Neural cell (in vitro differentiated cells): Measurements from ENCODE around the gene AFAP1. TPM values are rescaled to one million over a fixed set of nuclear protein-coding genes. Genes with fewer than 3 reads are reported as not detected.

Source experiments
- H2AFZ ChIP-seq: fragments of 200-600, 300-800 bp; sonication (generic), shearing (Covaris generic); 2 replicates; pipeline ENCODE4 v1.6.0; 2014; ENCODE audit warnings: low read depth, mild to moderate bottlenecking, antibody characterized with exemption, low read length, moderate library complexity
- H3F3A ChIP-seq: fragments of 200-600 bp; shearing (Covaris generic); 2 replicates; pipeline ENCODE4 v1.6.1; 2016; ENCODE audit warnings: mild to moderate bottlenecking, moderate library complexity, mixed read lengths, antibody characterized with exemption, low read length; ENCODE audit not compliant: insufficient read depth, poor library complexity, severe bottlenecking
- H3K27ac ChIP-seq: fragments of 200-600, 300-800 bp; sonication (generic), shearing (Covaris generic); 2 replicates; pipeline ENCODE4 v1.5.1; 2014; ENCODE audit warnings: mild to moderate bottlenecking, low read length, moderate library complexity
- H3K27me3 ChIP-seq: fragments of 300-800, 200-600 bp; sonication (generic), shearing (Covaris generic); 2 replicates; pipeline ENCODE4 v1.6.0; 2014; ENCODE audit warnings: mild to moderate bottlenecking, low read depth, low read length, moderate library complexity; ENCODE audit not compliant: insufficient read depth
- H3K36me3 ChIP-seq: fragments of 300-800, 200-600 bp; sonication (generic), shearing (Covaris generic); 2 replicates; pipeline ENCODE4 v1.5.1; 2014; ENCODE audit warnings: mild to moderate bottlenecking, antibody characterized with exemption, low read length, moderate library complexity; ENCODE audit not compliant: insufficient read depth
- H3K4me2 ChIP-seq: fragments of 300-800, 200-600 bp; sonication (generic), shearing (Covaris generic); 2 replicates; pipeline ENCODE4 v1.6.0; 2014; ENCODE audit warnings: mild to moderate bottlenecking, low read length
- H3K4me3 ChIP-seq: fragments of 300-800, 200-600 bp; sonication (generic), shearing (Covaris generic); 2 replicates; pipeline ENCODE4 v1.5.1; 2014; ENCODE audit warnings: mild to moderate bottlenecking, low read length, moderate library complexity
- H3K79me2 ChIP-seq: fragments of 200-600 bp; shearing (Covaris generic); replicated peaks from 2 replicates; pipeline ENCODE4 v1.6.0; 2014; ENCODE audit warnings: mild to moderate bottlenecking, low read length, moderate library complexity; ENCODE audit not compliant: insufficient read depth
- H3K9ac ChIP-seq: fragments of 300-800, 200-600 bp; sonication (generic), shearing (Covaris generic); 2 replicates; pipeline ENCODE4 v1.6.1; 2016; ENCODE audit warnings: mild to moderate bottlenecking, low read length, mixed read lengths
- H3K9me2 ChIP-seq: fragments of 200-600 bp; shearing (Covaris generic); 2 replicates; pipeline ENCODE4 v1.6.1; 2016; ENCODE audit warnings: mild to moderate bottlenecking, low read length, mixed read lengths; ENCODE audit not compliant: insufficient read depth
- H3K9me3 ChIP-seq: fragments of 200-600, 300-800 bp; sonication (generic), shearing (Covaris generic); 2 replicates; pipeline ENCODE4 v1.6.1; 2016; ENCODE audit warnings: mild to moderate bottlenecking, mixed run types, low read length, moderate library complexity, mixed read lengths
- H4K20me1 ChIP-seq: fragments of 200-600 bp; shearing (Covaris generic); 2 replicates; pipeline ENCODE4 v1.6.1; 2016; ENCODE audit warnings: mild to moderate bottlenecking, mixed run types; ENCODE audit not compliant: insufficient read depth
- CTCF ChIP-seq: fragments of 450-650 bp; IDR thresholded peaks from 2 replicates; pipeline ENCODE4 v1.5.1; 2014; ENCODE audit warnings: antibody characterized with exemption, mild to moderate bottlenecking, moderate library complexity; ENCODE audit not compliant: poor library complexity, severe bottlenecking
- EP300 ChIP-seq: fragments of 450-650 bp; conservative IDR thresholded peaks from 2 replicates; pipeline ENCODE4 v1.6.1; 2014; ENCODE audit warnings: antibody characterized with exemption, mild to moderate bottlenecking, moderate library complexity; ENCODE audit not compliant: poor library complexity, severe bottlenecking
- EZH2 ChIP-seq: fragments of 200-600, 300-800 bp; shearing (Covaris generic), sonication (generic); IDR thresholded peaks from 2 replicates; pipeline ENCODE4 v1.6.1; 2014; ENCODE audit warnings: antibody characterized with exemption, low read length, borderline replicate concordance, mild to moderate bottlenecking; ENCODE audit not compliant: insufficient read depth, poor library complexity, severe bottlenecking
- MXI1 ChIP-seq: fragments of 450-650 bp; conservative IDR thresholded peaks from 2 replicates; pipeline ENCODE4 v1.6.1; 2014; ENCODE audit warnings: antibody characterized with exemption, mild to moderate bottlenecking; ENCODE audit not compliant: poor library complexity, severe bottlenecking
- POLR2AphosphoS5 ChIP-seq: IDR thresholded peaks from 2 replicates; pipeline ENCODE4 v1.6.1; 2012
- RAD21 ChIP-seq: fragments of 450-650 bp; conservative IDR thresholded peaks from 2 replicates; pipeline ENCODE4 v1.6.1; 2014; ENCODE audit warnings: antibody characterized with exemption, mild to moderate bottlenecking, moderate library complexity
- REST ChIP-seq: IDR thresholded peaks from 2 replicates; pipeline ENCODE4 v1.6.1; 2012; ENCODE audit warnings: borderline replicate concordance
- SMC3 ChIP-seq: fragments of 450-650 bp; conservative IDR thresholded peaks from 2 replicates; pipeline ENCODE4 v1.6.1; 2014; ENCODE audit warnings: antibody characterized with exemption, mild to moderate bottlenecking, moderate library complexity; ENCODE audit not compliant: poor library complexity
- TAF1 ChIP-seq: IDR thresholded peaks from 2 replicates; pipeline ENCODE4 v1.6.1; 2012; ENCODE audit warnings: low read depth
- polyA plus RNA-seq: library from polyadenylated mRNA; depleted of rRNA; stranded (reverse); fragments of >200 nt; gene quantifications from 2 replicates; pipeline ENCODE4 v1.2.3, GENCODE V29; 2014

The AFAP1 gene
- polyA plus RNA-seq, 1 donor from 2014 or later: 38.9 TPM

- Histone ChIP-seq H3K4me3 (no peak overlapping the region), H3K79me2 (no peaks in the 10 kb centered on the region), H3K27me3 (no peaks in the 10 kb centered on the region), H3F3A (no peaks in the 10 kb centered on the region), H2AFZ (no peak overlapping the region), H3K9ac (no peak overlapping the region), H4K20me1 (no peaks in the 10 kb centered on the region), H3K4me2 (no peak overlapping the region), H3K36me3 (no peaks in the 10 kb centered on the region), H3K9me2 (no peaks in the 10 kb centered on the region), H3K27ac (no peak overlapping the region), H3K9me3 (no peaks in the 10 kb centered on the region)
- no peak for TF ChIP-seq EP300
- no peak for TF ChIP-seq RAD21
- no peak for TF ChIP-seq MXI1
- no peak for TF ChIP-seq REST
- no peak for TF ChIP-seq POLR2AphosphoS5
- TF ChIP-seq SMC3: no peak
- no peak for TF ChIP-seq CTCF
- no peak for TF ChIP-seq TAF1
- TF ChIP-seq EZH2: no peak
Measured at GRCh38 chr4:7735961-7736360, 203.7 kb downstream of the AFAP1 start.

GRCh38 chr4:7735395-7735794 is 204.3 kb downstream of the AFAP1 start:
- TF ChIP-seq CTCF: no peak
- no peak for TF ChIP-seq RAD21
- no peak for TF ChIP-seq EZH2
- no peak for TF ChIP-seq MXI1
- no peak for TF ChIP-seq EP300
- no peak for TF ChIP-seq TAF1
- TF ChIP-seq POLR2AphosphoS5: no peak
- TF ChIP-seq REST: no peak
- Histone ChIP-seq H3K36me3 (no peaks in the 10 kb centered on the region), H3K9me2 (no peaks in the 10 kb centered on the region), H3K9ac (no peak overlapping the region), H3K27ac (no peak overlapping the region), H3K79me2 (no peaks in the 10 kb centered on the region), H3F3A (no peaks in the 10 kb centered on the region), H2AFZ (no peak overlapping the region), H4K20me1 (no peaks in the 10 kb centered on the region), H3K4me2 (no peak overlapping the region), H3K4me3 (no peak overlapping the region), H3K27me3 (no peaks in the 10 kb centered on the region), H3K9me3 (no peaks in the 10 kb centered on the region)
